HepG2 (cell line): Measurements from ENCODE around the gene OR5K2. TPM values are rescaled to one million over a fixed set of nuclear protein-coding genes. Genes with fewer than 3 reads are reported as not detected.

ENCODE experiments used
- ATAC-seq: fragments of 200-7000 bp; cut with Tn5 transposase; 3 replicates; pipeline ENCODE4 v1.9.1; 2020; ENCODE audit warnings: mild to moderate bottlenecking, moderate library complexity
- BruUV-seq: library from RNA; stranded (reverse); fragments of 400-500 nt; replicated peaks from 2 replicates; lab custom pipeline; 2021; lab: Mats Ljungman, UMichigan
- CTCF ChIA-PET: fragments of 300-600 bp; formaldehyde crosslinking; extraction: SDS; loops from one replicate; lab custom pipeline; 2021; ENCODE audit warnings: low total read pairs, inconsistent platforms, low intra/inter-chr PET ratio; lab: Yijun Ruan, JAX
- POLR2A ChIA-PET: fragments of 350-600 bp; sonication (Branson Sonifier 250); formaldehyde crosslinking; loops from one replicate; lab custom pipeline; 2020; ENCODE audit warnings: antibody characterized with exemption, inconsistent platforms; lab: Yijun Ruan, JAX
- DNase-seq: peaks from one replicate; pipeline ENCODE4 v3.0.0-alpha.2; 2015; ENCODE audit warnings: low spot score
- FAIRE-seq: peaks from 3 replicates; lab custom pipeline; 2011; peaks lifted over from hg19 to GRCh38; lab: Jason Lieb, UNC
- H2AFZ ChIP-seq: one replicate; pipeline ENCODE4 v1.6.1; 2011; ENCODE audit warnings: low read length, inconsistent platforms
- H3K27ac ChIP-seq: fragments of 300-600 bp; 3 replicates; pipeline ENCODE4 v1.8.0; 2011; ENCODE audit warnings: mixed run types, mild to moderate bottlenecking, mixed read lengths, low read length, inconsistent platforms; ENCODE audit not compliant: insufficient read depth; ENCODE audit errors: extremely low read length
- H3K27me3 ChIP-seq, 2 experiments: fragments of 200-600 bp in 1 of 2; 2 replicates in 1 of 2; 3 replicates in 1 of 2; pipeline versions ENCODE4 v1.6.0 to v1.8.0; 2011; ENCODE audit warnings: low read length in 2 of 2, mild to moderate bottlenecking in 2 of 2, moderate library complexity in 2 of 2, inconsistent platforms in 1 of 2; ENCODE audit not compliant: insufficient read depth in 2 of 2, control insufficient read depth in 1 of 2
- H3K36me3 ChIP-seq, 2 experiments: fragments of 200-600 bp in 1 of 2; replicated peaks in 1 of 2; 2 replicates in 1 of 2; 3 replicates in 1 of 2; pipeline versions ENCODE4 v1.5.1 to v1.8.0; 2011; ENCODE audit warnings: low read length in 2 of 2, inconsistent platforms in 1 of 2; ENCODE audit not compliant: insufficient read depth in 2 of 2, control insufficient read depth in 1 of 2
- H3K4me1 ChIP-seq: 2 replicates; pipeline ENCODE4 v1.5.1; 2012; ENCODE audit warnings: low read length, inconsistent platforms; ENCODE audit not compliant: insufficient read depth
- H3K4me2 ChIP-seq: 2 replicates; pipeline ENCODE4 v1.6.0; 2011; ENCODE audit warnings: low read depth, low read length, inconsistent platforms
- H3K4me3 ChIP-seq, 3 experiments: fragments of 200-600 bp in 1 of 3; sonication (generic), shearing (Covaris generic) in 1 of 3; replicated peaks in 1 of 3; 2 replicates each; pipeline ENCODE4 v1.5.1; 2011 to 2016; ENCODE audit warnings: low read length in 3 of 3, inconsistent platforms in 2 of 3, low read depth in 2 of 3, mild to moderate bottlenecking in 2 of 3, control low read depth in 1 of 3, mixed read lengths in 1 of 3; ENCODE audit not compliant: insufficient read depth in 1 of 3
- H3K79me2 ChIP-seq: one replicate; pipeline ENCODE4 v1.6.1; 2011; ENCODE audit warnings: low read length, inconsistent platforms; ENCODE audit not compliant: insufficient read depth
- H3K9ac ChIP-seq: 2 replicates; pipeline ENCODE4 v1.6.0; 2011; ENCODE audit warnings: mild to moderate bottlenecking, low read depth, low read length, inconsistent platforms; ENCODE audit not compliant: insufficient read depth
- H3K9me3 ChIP-seq: 2 replicates; pipeline ENCODE4 v1.5.1; 2012; ENCODE audit warnings: mild to moderate bottlenecking, low read length
- H4K20me1 ChIP-seq: 2 replicates; pipeline ENCODE4 v1.6.0; 2011; ENCODE audit warnings: inconsistent platforms, mild to moderate bottlenecking, low read length, moderate library complexity; ENCODE audit not compliant: insufficient read depth
- ZSCAN22 ChIP-seq: sonication (generic); formaldehyde crosslinking; IDR thresholded peaks from 2 replicates; pipeline ENCODE4 v1.4.0; 2020; ENCODE audit warnings: mild to moderate bottlenecking, missing genetic modification reagents
- WGBS: methylation state at CpG from one replicate; pipeline ENCODE4 v1.1.6; 2017; ENCODE audit warnings: low lambda C conversion rate; 5-methylcytosine and 5-hydroxymethylcytosine counted together
- in situ Hi-C: cut with HindIII; loops from 2 replicates; pipeline ENCODE4 v1.10.0; 2017; ENCODE audit warnings: low pct_unique_long_range_greater_than_20kb; ENCODE audit not compliant: extremely low pct_ligation_motif_present
- intact Hi-C: fragments of 100-400 bp; cut with micrococcal nuclease; formaldehyde crosslinking; loops from one replicate; pipeline ENCODE4 v1.10.0; 2022; ENCODE audit not compliant: unreplicated experiment
- polyA plus RNA-seq, 8 experiments: library from polyadenylated mRNA; depleted of rRNA in 3 of 8; stranded (reverse) in 7 of 8; unstranded in 1 of 8; fragments of >200 nt; fragmentation: Illumina TruSeq in 4 of 8; extraction: Trizol in 4 of 8; gene quantifications; 2 replicates each; pipeline versions ENCODE4 v1.2.1 to v1.2.3, GENCODE V29; 2011 to 2016; ENCODE audit warnings: low read depth in 4 of 8, missing spikeins in 1 of 8, mixed read lengths in 1 of 8; ENCODE audit not compliant: insufficient read depth in 1 of 8
- total RNA-seq, 5 experiments: library from RNA; depleted of rRNA; stranded (reverse); fragments of >200 nt; fragmentation: Illumina TruSeq; extraction: Trizol; gene quantifications; 2 replicates each; pipeline ENCODE4 v1.2.3, GENCODE V29; 2016; ENCODE audit warnings: low read depth in 1 of 5
- TF ChIP-seq, protein P1 (sequence below): sonication (generic); formaldehyde crosslinking; IDR thresholded peaks from 2 replicates; pipeline ENCODE4 v1.5.0; 2020; ENCODE audit warnings: mild to moderate bottlenecking, missing genetic modification reagents, borderline replicate concordance
- TF ChIP-seq, protein P2 (sequence below): sonication (generic); formaldehyde crosslinking; IDR thresholded peaks from 2 replicates; pipeline ENCODE4 v1.4.0; 2020; ENCODE audit warnings: missing genetic modification reagents, borderline replicate concordance

The OR5K2 gene
- total and polyA plus RNA-seq, 2 of the 13 experiments (the other 11 are each of a cell fraction or from before 2014, with no cell fraction given), result not detected

DNA sequence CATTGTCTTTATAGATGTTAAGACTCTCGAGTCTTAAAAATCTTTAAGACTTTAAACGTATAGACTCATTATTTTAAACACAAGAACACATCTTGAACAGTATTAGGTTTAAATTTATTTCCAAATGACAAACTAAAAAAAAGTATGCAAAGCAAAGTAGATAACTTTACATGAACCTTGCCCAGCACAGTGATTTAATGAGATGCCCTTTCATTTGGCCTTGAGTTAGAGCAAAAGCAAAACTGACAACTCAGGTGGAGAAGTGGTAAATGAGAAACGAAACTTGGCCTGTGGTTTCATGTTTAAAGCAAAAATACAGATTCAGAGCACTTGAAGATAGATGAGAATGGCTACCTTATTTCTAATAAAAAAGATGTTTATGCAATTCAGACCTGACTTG is 42.9 kb downstream of the OR5K2 start (continued):
- TF ChIP-seq, protein P1, sequence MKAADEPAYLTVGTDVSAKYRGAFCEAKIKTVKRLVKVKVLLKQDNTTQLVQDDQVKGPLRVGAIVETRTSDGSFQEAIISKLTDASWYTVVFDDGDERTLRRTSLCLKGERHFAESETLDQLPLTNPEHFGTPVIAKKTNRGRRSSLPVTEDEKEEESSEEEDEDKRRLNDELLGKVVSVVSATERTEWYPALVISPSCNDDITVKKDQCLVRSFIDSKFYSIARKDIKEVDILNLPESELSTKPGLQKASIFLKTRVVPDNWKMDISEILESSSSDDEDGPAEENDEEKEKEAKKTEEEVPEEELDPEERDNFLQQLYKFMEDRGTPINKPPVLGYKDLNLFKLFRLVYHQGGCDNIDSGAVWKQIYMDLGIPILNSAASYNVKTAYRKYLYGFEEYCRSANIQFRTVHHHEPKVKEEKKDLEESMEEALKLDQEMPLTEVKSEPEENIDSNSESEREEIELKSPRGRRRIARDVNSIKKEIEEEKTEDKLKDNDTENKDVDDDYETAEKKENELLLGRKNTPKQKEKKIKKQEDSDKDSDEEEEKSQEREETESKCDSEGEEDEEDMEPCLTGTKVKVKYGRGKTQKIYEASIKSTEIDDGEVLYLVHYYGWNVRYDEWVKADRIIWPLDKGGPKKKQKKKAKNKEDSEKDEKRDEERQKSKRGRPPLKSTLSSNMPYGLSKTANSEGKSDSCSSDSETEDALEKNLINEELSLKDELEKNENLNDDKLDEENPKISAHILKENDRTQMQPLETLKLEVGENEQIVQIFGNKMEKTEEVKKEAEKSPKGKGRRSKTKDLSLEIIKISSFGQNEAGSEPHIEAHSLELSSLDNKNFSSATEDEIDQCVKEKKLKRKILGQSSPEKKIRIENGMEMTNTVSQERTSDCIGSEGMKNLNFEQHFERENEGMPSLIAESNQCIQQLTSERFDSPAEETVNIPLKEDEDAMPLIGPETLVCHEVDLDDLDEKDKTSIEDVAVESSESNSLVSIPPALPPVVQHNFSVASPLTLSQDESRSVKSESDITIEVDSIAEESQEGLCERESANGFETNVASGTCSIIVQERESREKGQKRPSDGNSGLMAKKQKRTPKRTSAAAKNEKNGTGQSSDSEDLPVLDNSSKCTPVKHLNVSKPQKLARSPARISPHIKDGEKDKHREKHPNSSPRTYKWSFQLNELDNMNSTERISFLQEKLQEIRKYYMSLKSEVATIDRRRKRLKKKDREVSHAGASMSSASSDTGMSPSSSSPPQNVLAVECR, result no peak
- no peak for TF ChIP-seq ZSCAN22 (CRISPR knock-in tag)

DNA sequence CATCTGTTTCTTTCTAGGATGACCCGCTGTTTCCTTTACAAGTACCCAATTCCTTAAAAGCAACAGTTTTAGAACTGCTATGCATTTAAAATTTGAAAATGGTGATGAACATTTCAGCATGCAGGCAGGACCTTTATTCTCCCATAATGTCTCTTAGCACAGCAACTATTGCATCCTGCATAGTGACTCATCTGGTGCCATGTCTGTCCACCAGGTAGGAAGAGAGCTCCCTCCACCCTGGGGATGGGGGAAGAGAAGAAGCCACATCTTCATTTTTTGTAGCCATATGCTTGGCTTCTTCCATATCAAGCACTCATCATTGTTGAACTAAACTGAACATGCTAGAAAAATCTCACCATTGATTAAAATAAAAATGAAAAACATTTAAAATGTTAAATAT is 44.2 kb downstream of the OR5K2 start:
- TF ChIP-seq, protein P2, sequence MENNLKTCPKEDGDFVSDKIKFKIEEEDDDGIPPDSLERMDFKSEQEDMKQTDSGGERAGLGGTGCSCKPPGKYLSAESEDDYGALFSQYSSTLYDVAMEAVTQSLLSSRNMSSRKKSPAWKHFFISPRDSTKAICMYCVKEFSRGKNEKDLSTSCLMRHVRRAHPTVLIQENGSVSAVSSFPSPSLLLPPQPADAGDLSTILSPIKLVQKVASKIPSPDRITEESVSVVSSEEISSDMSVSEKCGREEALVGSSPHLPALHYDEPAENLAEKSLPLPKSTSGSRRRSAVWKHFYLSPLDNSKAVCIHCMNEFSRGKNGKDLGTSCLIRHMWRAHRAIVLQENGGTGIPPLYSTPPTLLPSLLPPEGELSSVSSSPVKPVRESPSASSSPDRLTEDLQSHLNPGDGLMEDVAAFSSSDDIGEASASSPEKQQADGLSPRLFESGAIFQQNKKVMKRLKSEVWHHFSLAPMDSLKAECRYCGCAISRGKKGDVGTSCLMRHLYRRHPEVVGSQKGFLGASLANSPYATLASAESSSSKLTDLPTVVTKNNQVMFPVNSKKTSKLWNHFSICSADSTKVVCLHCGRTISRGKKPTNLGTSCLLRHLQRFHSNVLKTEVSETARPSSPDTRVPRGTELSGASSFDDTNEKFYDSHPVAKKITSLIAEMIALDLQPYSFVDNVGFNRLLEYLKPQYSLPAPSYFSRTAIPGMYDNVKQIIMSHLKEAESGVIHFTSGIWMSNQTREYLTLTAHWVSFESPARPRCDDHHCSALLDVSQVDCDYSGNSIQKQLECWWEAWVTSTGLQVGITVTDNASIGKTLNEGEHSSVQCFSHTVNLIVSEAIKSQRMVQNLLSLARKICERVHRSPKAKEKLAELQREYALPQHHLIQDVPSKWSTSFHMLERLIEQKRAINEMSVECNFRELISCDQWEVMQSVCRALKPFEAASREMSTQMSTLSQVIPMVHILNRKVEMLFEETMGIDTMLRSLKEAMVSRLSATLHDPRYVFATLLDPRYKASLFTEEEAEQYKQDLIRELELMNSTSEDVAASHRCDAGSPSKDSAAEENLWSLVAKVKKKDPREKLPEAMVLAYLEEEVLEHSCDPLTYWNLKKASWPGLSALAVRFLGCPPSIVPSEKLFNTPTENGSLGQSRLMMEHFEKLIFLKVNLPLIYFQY (CRISPR knock-in tag), result no peak
- POLR2A ChIA-PET, result no interaction called here
- Histone ChIP-seq H3K4me1 (peaks cover 6% of the 10 kb centered on the region; the same call in 1 of the 2 replicates), H3K27ac (no peak overlapping the region), H3K79me2 (no peaks in the 10 kb centered on the region), H2AFZ (no peak overlapping the region), H3K9ac (no peak overlapping the region), H3K9me3 (no peaks in the 10 kb centered on the region), H3K36me3 (no peaks in the 10 kb centered on the region), H3K4me2 (no peak overlapping the region), H4K20me1 (no peaks in the 10 kb centered on the region), H3K27me3 (no peaks in the 10 kb centered on the region), H3K4me3 (no peak overlapping the region)
- ATAC-seq (no peak), FAIRE-seq (no peak), DNase-seq (no peak)
- 91% methylated on average over 1 of the region's 1 CpG for WGBS
- in situ Hi-C loops, result no loop called here
- intact Hi-C loops, result no loop called here
- BruUV-seq, result no TSS peak
- CTCF ChIA-PET, result no interaction called here
